Caco-2 (cell line): Measurements from ENCODE around the gene JARID2. TPM values are rescaled to one million over a fixed set of nuclear protein-coding genes. Genes with fewer than 3 reads are reported as not detected.

Experiments
- BruUV-seq: library from RNA; stranded (reverse); fragments of 400-500 nt; replicated peaks from 2 replicates; lab custom pipeline; 2021; lab: Mats Ljungman, UMichigan
- CTCF ChIA-PET: fragments of 300-600 bp; sonication (Branson Sonifier 250); formaldehyde crosslinking; loops from one replicate; lab custom pipeline; 2022; ENCODE audit warnings: antibody characterized with exemption; lab: Charles Lee
- POLR2A ChIA-PET: fragments of 300-600 bp; sonication (Branson Sonifier 250); formaldehyde crosslinking; loops from one replicate; lab custom pipeline; 2022; ENCODE audit warnings: antibody characterized with exemption; lab: Charles Lee
- DNase-seq, 2 experiments: peaks; one replicate each; pipeline versions ENCODE4 v3.0.0 to v3.0.0-alpha.2; 2020 to 2022
- H3K27me3 ChIP-seq: replicated peaks from 2 replicates; pipeline ENCODE4 v1.6.0; 2011; ENCODE audit warnings: low read length; ENCODE audit not compliant: control insufficient read depth, insufficient read depth
- H3K36me3 ChIP-seq: 2 replicates; pipeline ENCODE4 v1.5.1; 2011; ENCODE audit warnings: low read length; ENCODE audit not compliant: control insufficient read depth, insufficient read depth
- H3K4me1 ChIP-seq: fragments of 250-450 bp; sonication (Bioruptor Pico); 2 replicates; pipeline ENCODE4 v1.5.1; 2020; ENCODE audit warnings: mild to moderate bottlenecking
- H3K4me3 ChIP-seq: 2 replicates; pipeline ENCODE4 v1.5.1; 2011; ENCODE audit warnings: low read depth, mild to moderate bottlenecking, control low read depth, low read length
- H3K9me3 ChIP-seq: fragments of 250-450 bp; sonication (Bioruptor Pico); 2 replicates; pipeline ENCODE4 v1.5.1; 2020; ENCODE audit warnings: mild to moderate bottlenecking, moderate library complexity
- H3K27ac Mint-ChIP-seq: one replicate; pipeline ENCODE4 v1.8.0; 2022; ENCODE audit warnings: mixed read lengths; ENCODE audit not compliant: unreplicated experiment
- H3K27me3 Mint-ChIP-seq: one replicate; pipeline ENCODE4 v1.8.0; 2022; ENCODE audit warnings: mixed read lengths; ENCODE audit not compliant: insufficient read depth, unreplicated experiment
- H3K36me3 Mint-ChIP-seq: one replicate; pipeline ENCODE4 v1.8.0; 2022; ENCODE audit warnings: mild to moderate bottlenecking, mixed read lengths; ENCODE audit not compliant: insufficient read depth, unreplicated experiment
- H3K4me1 Mint-ChIP-seq: one replicate; pipeline ENCODE4 v1.8.0; 2022; ENCODE audit warnings: low read depth, mixed read lengths; ENCODE audit not compliant: unreplicated experiment
- H3K4me3 Mint-ChIP-seq: one replicate; pipeline ENCODE4 v1.8.0; 2022; ENCODE audit warnings: mild to moderate bottlenecking, moderate library complexity, mixed read lengths; ENCODE audit not compliant: unreplicated experiment
- H3K9me3 Mint-ChIP-seq: one replicate; pipeline ENCODE4 v1.8.0; 2022; ENCODE audit warnings: mixed read lengths; ENCODE audit not compliant: unreplicated experiment
- CTCF ChIP-seq, 2 experiments: fragments of 200-600 bp in 1 of 2; IDR thresholded peaks; 1 replicate in 1 of 2; 2 replicates in 1 of 2; pipeline versions ENCODE4 v1.5.1 to v1.8.0; 2011 to 2022; ENCODE audit warnings: antibody characterized with exemption in 1 of 2, control low read depth in 1 of 2, inconsistent platforms in 1 of 2, low read depth in 1 of 2, low read length in 1 of 2, mild to moderate bottlenecking in 1 of 2, moderate library complexity in 1 of 2; ENCODE audit not compliant: insufficient read depth in 1 of 2, severe bottlenecking in 1 of 2, unreplicated experiment in 1 of 2
- intact Hi-C: fragments of 100-400 bp; cut with micrococcal nuclease; formaldehyde crosslinking; loops from one replicate; pipeline ENCODE4 v1.10.0; 2022; ENCODE audit not compliant: unreplicated experiment
- total RNA-seq: library from RNA; stranded (reverse); gene quantifications from 2 replicates; pipeline ENCODE4 v1.2.3, GENCODE V29; 2022

Gene JARID2
- total RNA-seq, 1 experiment from 2014 or later: 18.3 TPM

GRCh38 chr6:15386756-15387112 lies 140.9 kb downstream of the JARID2 start:
- no peak overlapping the region for H3K27ac Mint-ChIP-seq
- H3K4me3 Mint-ChIP-seq: no peak overlapping the region
- no peaks in the 10 kb centered on the region; the same call in 1 of the 2 replicates for H3K4me1 ChIP-seq
- no peaks in the 10 kb centered on the region for H3K36me3 ChIP-seq
- H3K36me3 Mint-ChIP-seq: peaks cover 6% of the 10 kb centered on the region
- intact Hi-C loops: no loop called here
- no peak for TF ChIP-seq CTCF (IDR thresholded peaks at IDR 0.05; ENCODE audit: insufficient read depth in 1 of 2, low read depth in 1 of 2, low read length in 1 of 2, severe bottlenecking in 1 of 2, unreplicated experiment in 1 of 2)
- H3K4me1 Mint-ChIP-seq: peaks cover 8% of the 10 kb centered on the region
- H3K9me3 Mint-ChIP-seq: no peaks in the 10 kb centered on the region
- ChIA-PET CTCF (interaction anchor here (0.6 kb wide), 1 partner anchor 1464 kb away, joined by 3 read pairs; no protein-coding TSS in a partner anchor), POLR2A (no interaction called here)
- H3K4me3 ChIP-seq: no peak overlapping the region
- H3K27me3 Mint-ChIP-seq: no peaks in the 10 kb centered on the region
- H3K9me3 ChIP-seq: no peaks in the 10 kb centered on the region
- no peak for DNase-seq
- BruUV-seq: no TSS peak
- H3K27me3 ChIP-seq: no peaks in the 10 kb centered on the region

DNA sequence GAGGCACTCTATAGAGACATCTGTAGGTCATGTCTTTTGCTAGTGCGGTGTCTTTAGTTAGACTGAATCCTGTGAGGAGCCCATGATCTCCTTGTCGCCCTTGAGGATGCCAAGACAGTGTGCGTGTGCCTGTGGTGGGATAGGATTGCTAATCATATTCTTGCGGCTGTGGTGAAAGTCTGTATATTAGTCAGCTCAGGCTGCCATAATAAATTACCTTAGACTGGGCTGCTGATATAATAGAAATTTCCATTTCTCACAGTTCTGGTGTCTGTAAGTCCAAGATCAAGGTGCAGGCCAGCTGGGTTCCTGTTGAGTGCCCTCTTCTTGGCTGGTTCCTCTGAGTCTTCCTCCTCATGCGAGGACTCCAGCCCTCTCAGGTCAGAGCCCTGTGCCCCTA lies 141.2 kb downstream of the JARID2 start:
- ChIA-PET CTCF (no interaction called here), POLR2A (no interaction called here)
- Mint-ChIP-seq H3K4me1 (peaks cover 8% of the 10 kb centered on the region), H3K4me3 (no peak overlapping the region), H3K36me3 (peaks cover 2% of the 10 kb centered on the region), H3K27ac (no peak overlapping the region), H3K9me3 (no peaks in the 10 kb centered on the region), H3K27me3 (no peaks in the 10 kb centered on the region)
- Histone ChIP-seq H3K36me3 (no peaks in the 10 kb centered on the region), H3K4me3 (no peak overlapping the region), H3K27me3 (no peaks in the 10 kb centered on the region), H3K4me1 (no peaks in the 10 kb centered on the region; the same call in 1 of the 2 replicates), H3K9me3 (no peaks in the 10 kb centered on the region)
- no TSS peak for BruUV-seq
- TF ChIP-seq CTCF (IDR thresholded peaks at IDR 0.05; ENCODE audit: insufficient read depth in 1 of 2, low read depth in 1 of 2, low read length in 1 of 2, severe bottlenecking in 1 of 2, unreplicated experiment in 1 of 2): no peak
- no peak for DNase-seq
- intact Hi-C loops: no loop called here

- no TSS peak for BruUV-seq
- H3K4me3 Mint-ChIP-seq: no peak overlapping the region
- H3K27ac Mint-ChIP-seq: no peak overlapping the region
- H3K27me3 Mint-ChIP-seq: no peaks in the 10 kb centered on the region
- H3K4me1 Mint-ChIP-seq: peaks cover 8% of the 10 kb centered on the region
- no peak for DNase-seq
- Histone ChIP-seq H3K36me3 (no peaks in the 10 kb centered on the region), H3K4me1 (no peaks in the 10 kb centered on the region; the same call in 1 of the 2 replicates), H3K4me3 (no peak overlapping the region), H3K27me3 (no peaks in the 10 kb centered on the region), H3K9me3 (no peaks in the 10 kb centered on the region)
- no peaks in the 10 kb centered on the region for H3K36me3 Mint-ChIP-seq
- ChIA-PET CTCF (interaction anchor here (0.6 to 1.2 kb wide), 3 partner anchors 135 to 1260 kb away, joined by 3 to 4 read pairs (median 4); no protein-coding TSS in a partner anchor), POLR2A (interaction anchor here (0.9 kb wide), 1 partner anchor 140 kb away, joined by 3 read pairs; no protein-coding TSS in a partner anchor)
- intact Hi-C loops: no loop called here
- H3K9me3 Mint-ChIP-seq: no peaks in the 10 kb centered on the region
- TF ChIP-seq CTCF (IDR thresholded peaks at IDR 0.05; ENCODE audit: insufficient read depth in 1 of 2, low read depth in 1 of 2, low read length in 1 of 2, severe bottlenecking in 1 of 2, unreplicated experiment in 1 of 2): no peak
Measured at GRCh38 chr6:15389084-15389764, 143.4 kb downstream of the JARID2 start.
